HG02840 (cell line): ENCODE data around the gene HMGCS2.

Experiments
- ATAC-seq: cut with Tn5 transposase; IDR thresholded peaks from one replicate; pipeline ENCODE4 v1.9.1; 2021; ENCODE audit warnings: mild to moderate bottlenecking, moderate library complexity, moderate number of reproducible peaks; ENCODE audit not compliant: unreplicated experiment, low FRiP score

The HMGCS2 gene

DNA sequence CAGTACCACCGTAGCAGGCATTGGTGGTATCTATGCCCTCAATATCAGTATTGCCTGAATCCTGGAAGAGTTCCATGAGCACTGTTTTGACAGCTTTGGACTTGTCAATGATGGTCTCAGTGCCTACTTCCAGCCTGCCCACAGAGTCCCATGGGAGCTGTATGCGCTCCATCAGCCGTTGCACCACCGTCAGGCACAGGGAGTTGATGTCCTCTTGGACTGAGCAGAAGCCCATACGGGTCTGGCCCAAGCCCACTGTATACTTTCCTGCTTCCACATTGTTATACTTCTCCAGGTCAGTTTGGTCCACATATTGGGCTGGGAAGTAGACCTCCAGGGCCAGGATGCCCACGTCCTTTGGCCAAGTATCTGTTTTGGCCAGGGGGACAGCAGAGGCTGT lies 4.5 kb downstream of the HMGCS2 start:
- ATAC-seq, result no peak

DNA sequence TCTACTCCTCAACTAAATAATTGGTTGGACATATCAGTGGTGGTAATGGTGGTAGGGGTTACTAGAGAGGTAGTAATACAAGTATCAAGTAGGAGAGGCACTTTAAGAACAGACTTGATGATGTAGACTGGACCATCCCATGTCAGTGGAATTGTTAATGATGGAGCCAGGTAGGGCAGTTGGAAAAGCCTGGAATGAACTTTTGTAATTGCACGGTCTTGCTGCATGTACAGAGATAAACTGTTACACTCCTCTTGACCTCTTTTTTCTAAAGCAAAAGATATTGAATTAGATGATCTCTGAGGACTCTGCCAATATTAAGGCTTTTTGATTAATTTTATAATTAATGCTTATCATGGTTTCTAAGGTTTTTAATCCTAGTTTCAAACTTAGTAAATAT lies 5.8 kb downstream of the HMGCS2 start:
- no peak for ATAC-seq

DNA sequence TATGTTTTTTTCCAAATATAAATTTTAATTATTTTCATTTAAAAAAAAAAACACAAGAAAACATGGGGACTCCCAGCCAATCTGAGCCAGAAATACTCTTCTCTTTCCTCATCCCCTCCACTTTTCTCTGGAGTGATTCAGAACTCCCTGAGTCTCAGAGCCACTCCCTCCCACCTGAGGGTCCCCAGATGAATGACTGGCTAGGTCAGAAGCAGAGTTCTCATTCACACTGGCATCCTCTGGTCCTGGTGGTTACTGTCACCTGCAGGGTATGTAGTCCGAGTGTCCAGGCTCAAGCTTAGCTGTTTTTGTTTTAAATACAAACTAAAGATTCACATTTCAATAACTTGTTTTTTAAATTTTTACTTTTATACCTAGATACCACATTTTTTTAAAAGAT lies 6.3 kb downstream of the HMGCS2 start:
- ATAC-seq, result no peak

DNA sequence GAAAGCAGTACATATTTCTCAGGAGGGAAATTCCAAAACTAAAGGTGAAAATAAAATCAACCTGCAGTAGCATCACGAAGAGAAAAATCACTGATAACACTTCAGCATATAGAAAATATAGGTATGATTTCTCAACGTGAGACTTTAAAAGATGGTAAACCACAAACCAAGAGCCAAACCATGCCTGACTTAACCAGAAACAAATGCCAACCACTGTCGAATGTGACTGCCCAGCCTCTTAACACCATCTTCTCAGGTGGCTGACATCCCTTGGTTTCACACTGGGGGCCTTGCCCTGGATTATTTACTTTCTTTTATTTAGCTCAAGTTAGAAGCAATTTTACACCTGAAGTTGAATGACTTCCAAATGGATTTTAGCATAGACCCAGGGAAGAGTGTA lies 10.1 kb downstream of the HMGCS2 start:
- no peak for ATAC-seq

DNA sequence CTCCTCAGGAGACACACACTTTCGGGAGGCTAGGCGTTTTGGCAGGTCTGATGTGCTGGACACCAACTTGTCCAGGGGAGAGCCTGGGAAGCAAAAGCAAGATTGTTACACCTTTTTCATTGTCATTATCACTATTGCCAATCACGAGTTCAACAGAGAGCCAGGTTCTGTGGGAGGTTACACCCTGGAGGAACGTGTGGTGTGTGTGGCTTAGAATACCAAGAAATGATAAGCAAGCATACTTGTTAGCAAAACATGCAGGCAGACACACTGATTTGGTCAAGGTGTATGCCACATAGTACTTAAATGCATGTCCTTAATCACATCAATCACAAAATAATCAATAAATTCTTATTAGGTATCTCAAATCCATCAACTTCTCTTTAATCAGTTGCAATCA lies 16.1 kb downstream of the HMGCS2 start:
- ATAC-seq, result no peak

DNA sequence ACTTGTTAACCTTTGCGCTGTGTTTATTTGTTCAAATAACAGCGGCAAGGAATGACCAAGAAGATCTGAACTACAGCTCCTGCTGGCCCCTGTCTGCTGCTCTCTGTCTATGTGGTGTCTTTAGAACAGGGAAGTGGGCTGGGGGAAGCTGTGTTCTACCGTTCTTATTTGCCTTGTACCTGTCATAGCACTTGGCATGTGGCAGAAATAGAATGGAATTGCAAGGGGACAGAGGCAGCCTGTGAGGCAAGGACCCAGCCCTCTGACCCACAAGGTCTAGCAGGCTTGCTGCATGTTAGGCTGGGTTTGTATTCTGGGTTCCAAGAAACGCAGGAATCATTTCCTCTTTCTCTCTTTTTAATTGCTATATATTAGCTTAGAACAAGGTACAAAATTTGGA lies 20.7 kb downstream of the HMGCS2 start:
- no peak for ATAC-seq

DNA sequence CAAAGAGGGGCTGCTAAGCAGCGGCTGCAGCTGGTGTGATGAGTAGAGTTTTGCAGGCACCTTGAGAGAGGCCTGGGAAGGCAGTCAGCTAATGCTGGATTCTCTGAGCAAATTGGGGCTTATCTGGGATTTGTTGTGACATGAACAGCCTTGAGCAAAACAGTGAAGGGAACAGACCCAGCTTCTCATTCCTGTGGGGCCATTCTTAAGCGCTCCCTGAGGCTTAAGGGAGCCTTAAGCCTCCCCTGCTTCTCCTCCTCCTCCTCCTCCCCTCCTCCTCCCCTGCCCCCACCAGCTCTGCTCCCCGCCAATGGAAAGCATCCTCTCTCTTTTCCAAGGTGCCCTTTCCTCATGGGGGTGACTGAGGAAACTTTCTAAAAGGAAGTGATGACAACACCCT lies 21.3 kb downstream of the HMGCS2 start:
- no peak for ATAC-seq

DNA sequence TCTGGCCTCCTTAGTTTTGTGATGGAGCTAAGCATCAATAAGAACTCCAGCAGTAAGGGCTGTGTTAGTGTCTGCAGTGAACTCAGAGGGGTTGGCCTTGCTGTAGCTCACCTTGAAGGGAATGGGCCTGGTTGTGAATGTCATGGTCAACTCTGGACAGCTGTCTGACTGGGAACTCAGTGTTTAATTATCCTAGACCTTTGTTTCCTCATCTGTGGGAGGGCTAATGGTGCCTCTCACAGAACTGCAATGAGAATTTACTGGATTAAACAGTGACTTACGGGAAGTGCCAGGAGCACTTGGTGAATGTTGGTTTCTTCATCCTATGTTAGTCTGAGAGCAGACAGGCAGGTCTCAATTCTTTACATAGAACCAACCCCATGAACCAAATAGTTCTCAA lies 23.7 kb downstream of the HMGCS2 start:
- ATAC-seq, result no peak

DNA sequence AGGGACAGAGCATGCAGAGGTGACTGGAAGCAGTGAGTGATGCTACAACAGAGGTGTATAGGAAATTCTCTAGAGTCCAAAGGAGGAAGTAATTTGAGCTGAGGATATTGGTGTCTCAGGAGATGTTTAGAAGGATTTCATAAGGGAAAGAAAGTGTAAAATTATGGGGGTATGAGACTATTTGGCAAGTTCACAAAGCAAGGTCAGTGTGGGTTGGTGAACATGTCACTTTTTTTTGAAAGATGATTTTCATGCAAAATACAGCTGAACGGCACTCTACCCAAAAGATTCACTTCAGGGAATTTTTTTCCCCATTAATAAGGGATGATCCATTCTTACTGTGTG lies 24.1 kb downstream of the HMGCS2 start:
- no peak for ATAC-seq

DNA sequence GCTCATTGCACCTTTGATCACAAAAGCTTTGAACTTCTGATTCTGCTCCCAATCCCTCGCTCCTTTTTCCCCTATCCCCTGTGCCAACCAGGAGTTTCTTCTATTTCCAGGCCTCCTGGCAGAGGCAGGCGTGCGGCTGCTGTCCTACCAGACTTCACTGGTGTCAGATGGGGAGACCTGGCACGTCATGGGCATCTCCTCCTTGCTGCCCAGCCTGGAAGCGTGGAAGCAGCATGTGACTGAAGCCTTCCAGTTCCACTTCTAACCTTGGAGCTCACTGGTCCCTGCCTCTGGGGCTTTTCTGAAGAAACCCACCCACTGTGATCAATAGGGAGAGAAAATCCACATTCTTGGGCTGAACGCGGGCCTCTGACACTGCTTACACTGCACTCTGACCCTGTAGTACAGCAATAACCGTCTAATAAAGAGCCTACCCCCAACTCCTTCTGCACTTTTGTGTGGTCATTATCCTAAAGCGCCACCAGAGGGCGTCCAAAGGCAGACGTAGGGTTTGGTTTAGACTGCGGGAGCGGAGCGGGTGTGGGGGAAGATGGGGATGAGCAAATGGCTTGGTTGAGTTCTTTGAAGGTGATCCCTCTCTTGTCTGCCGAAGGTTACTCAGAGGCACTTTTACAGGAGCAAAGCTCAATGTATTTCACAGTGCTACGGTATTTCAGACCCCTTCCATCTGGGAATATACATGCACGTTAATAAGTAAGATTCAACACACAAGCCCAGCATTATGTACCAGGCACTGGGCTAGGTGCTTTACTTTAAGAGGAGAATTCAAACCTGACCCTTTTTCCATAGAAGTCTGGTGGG lies 24.7 kb downstream of the HMGCS2 start:
- ATAC-seq, result no peak

DNA sequence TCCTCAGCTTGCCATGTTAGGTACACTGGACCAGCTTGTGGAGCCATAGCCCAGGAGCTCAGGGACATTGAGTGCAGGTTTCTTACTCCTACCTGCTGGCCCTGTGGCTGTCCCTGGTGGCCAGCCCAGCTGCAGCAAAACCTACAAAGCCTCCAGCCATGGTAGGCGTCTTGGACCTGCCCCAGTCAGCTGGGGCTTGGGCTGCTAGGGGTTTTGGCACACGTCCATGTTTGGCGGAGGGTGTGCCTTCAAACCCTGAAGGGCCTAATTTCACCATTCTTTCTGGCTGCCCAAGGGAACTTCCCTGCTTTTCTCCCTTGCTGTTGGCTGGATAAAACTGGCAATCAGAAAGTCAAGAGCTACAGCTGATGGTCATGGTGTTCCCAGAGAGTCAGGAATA lies 25.4 kb downstream of the HMGCS2 start:
- no peak for ATAC-seq

DNA sequence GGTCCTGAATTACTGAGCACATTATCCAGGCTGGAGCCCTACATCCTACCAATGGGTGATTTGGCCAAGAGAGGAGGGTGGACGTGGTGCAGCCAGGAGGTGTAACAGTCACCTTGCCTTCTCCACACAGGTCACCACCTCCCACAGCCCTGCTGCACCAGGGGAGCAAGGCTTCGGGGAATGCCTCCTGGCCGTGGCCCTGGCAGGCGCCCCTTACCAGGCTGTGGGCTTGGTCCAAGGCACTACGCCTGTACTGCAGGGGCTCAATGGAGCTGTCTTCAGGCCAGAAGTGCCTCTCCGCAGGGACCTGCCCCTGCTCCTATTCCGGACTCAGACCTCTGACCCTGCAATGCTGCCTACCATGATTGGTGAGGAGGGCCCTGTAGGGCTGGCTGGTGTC lies 26.0 kb downstream of the HMGCS2 start:
- no peak for ATAC-seq

DNA sequence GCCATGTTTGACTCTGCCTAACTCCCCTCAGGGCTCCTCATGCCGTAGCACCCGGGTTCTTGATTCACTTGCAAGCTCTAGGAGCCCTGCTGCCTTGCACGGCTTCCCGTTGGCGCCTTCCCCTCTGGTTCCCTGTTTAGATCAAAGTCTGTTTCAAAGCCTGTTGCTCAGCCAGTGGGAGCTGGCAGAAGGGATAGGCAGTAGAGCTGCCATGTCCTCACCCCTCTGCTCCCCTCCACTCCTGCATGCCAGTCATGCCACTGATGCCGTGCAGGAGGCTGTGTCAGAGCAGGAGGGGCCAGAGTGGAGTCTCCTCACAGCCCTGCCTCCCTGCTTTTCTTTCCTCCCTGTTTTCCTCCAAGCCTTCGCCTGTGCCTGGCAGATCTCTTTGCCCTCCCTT lies 26.5 kb downstream of the HMGCS2 start:
- ATAC-seq, result no peak

DNA sequence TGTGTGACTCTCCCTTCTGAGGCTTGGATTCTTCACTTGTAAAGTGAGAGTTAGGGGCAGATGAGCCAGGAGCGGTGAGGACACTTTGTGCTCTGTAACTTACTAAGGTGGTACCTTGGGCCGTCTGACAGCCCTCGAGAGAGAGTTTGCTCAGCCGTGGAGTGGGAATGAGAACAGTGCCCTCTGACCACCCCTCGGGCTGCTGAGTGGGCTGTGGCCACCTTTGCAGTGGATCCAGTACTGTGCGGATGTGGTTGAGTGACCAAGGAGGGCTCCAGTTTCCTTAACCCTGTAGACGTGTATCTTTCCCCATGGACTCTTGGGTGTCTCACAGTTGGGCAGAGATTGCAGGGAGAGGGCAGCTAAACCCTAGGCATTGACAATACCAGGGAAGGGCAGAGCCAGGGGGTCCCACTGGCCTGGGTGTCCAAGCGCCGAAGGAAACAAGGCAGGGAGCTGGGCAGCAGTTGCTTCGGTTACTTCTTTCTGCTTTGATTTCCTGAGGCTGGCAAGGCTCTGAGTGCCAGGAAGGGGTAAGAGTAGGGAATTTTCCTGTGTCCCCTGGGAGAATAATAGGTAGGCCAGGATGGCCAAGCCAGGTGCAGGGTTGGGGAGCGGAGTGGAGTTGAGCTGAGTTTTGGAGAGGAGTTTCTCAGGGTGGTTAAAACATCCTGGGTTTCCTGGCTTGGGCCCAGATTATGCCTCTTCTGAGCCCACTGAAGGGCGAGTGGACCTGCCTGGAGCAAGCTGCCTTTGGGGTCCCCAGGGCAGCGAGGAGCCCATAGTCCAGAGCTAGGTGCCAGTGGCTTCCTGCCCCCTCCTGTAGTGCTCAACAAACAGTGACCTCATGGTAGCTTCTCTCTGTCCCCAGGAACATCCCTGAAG lies 27.6 kb downstream of the HMGCS2 start:
- no peak for ATAC-seq

DNA sequence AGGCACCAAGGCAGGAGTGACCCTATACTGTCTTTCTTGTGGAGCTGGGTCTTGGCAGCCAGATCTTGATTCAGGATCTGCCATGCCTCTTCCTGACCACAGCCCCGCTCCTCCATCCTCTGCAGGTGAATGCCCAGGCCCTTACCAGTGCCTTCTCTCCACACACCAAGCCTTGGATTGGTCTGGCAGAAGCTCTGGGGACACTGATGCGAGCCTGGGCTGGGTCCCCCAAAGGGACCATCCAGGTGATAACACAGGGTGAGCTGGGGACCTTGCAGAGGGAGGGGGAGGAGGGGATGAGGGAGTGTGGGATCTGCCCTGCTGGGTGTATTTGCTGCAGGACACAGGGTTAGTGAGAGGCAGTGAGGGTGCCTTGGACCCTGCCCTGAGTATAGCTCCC lies 28.4 kb downstream of the HMGCS2 start:
- no peak for ATAC-seq

DNA sequence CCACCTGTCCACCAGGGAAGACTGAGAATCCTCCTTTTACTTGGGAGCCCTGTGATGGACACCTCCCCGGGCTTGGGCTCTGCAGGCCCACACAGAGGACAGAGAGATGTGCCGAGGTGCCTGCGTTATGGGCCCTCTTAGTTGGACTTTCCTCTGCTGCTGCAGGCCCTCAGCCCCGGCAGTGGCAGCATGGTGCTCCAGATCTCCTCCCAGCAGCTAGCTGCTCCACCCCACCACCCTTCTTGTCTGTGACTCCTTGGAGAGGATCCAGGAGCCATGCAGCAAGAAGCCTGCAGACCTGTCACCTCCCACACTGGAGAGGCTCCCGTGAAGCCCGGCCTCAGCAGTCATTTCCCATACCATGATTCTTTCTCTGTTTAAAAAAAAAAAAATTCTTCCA lies 29.6 kb downstream of the HMGCS2 start:
- no peak for ATAC-seq

DNA sequence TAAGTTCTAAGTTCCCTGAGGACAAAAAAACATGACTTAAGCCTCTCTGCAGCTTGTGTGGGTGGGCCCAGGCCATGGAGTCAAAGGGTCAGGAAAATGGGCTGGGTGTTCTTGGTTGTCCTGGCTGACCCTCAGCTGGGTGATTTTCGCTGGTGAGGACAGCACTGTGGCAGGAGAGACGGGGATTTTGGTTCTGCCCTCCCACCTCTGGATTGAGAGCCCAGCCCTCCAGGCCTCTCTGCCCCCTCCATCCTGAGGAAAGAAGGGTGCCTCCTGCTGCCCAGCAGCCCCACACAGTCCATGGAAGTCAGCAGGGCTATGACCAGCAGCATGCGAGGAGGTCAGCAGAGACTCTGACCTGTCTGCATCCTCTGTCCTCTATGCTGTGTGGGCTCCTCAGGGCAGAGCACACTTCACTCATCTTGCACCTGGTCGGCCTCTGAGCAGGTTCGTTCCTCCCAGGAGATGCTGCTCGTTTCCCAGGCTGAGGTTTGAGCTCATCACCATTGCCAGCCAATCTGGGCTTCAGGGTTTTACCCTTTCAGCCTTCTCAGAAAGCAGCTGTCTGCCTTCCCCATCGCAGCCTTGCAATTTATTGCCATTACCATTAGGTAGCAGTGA lies 30.5 kb downstream of the HMGCS2 start:
- ATAC-seq, result no peak

DNA sequence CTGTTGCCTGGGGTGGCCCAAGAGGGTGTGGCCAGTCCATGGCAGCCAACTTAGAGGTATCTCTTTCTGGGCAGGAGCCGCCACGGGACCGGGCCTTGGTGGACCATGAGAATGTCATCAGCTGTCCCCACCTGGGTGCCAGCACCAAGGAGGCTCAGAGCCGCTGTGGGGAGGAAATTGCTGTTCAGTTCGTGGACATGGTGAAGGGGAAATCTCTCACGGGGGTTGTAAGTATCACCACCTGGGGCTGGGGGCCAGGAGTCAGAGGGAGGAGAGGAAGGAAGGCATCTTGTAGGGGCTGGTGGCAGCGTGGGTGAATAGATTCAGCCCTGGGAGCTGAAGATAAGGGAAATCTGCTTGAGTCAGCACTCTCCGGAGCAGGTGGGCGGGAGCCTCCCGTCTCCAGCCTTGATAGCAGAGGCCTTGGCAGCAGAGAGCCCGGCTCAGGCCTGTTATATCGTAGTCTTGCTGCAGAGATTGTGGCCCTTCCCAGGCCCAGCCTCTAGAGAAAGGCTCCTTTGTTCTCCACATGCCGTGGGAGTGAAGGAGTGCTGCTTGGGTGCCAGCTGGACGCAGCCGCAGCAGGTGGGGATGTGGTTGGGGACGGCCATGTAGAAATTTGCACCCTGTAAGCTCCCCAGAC lies 31.5 kb downstream of the HMGCS2 start:
- ATAC-seq, result no peak

DNA sequence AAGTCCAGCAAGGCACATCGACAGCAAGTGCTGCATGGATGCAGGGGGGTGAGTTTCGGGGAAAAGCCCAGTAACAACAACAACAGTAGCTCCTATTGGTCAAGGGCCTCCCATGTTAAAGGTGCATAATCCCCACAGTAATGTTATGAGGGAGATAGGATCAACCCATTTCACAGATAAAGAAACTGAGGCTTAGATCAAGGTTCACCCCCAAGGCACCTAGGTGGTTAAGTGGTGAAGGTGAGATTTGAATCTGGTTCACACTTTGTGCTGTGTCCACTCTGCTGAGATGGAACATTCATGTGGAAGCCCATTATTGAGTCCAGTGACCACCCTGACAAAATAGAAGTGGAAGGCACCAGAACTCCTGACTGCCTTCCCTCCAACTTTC lies 32.1 kb downstream of the HMGCS2 start:
- ATAC-seq, result no peak

DNA sequence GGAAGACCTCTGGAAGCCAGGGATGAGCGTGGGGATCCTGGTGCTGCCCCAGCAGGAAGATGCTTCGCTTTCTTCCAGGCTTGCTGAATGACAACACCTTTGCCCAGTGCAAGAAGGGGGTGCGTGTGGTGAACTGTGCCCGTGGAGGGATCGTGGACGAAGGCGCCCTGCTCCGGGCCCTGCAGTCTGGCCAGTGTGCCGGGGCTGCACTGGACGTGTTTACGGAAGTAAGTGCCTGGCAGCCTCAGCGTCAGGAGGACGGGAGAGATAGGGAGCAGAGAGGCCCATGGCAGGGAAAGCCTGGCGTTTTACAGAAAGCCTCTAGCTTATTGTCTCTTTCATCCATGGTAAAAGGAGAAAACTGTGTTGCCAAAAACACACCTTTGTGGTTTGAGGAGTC lies 33.5 kb downstream of the HMGCS2 start:
- no peak for ATAC-seq

DNA sequence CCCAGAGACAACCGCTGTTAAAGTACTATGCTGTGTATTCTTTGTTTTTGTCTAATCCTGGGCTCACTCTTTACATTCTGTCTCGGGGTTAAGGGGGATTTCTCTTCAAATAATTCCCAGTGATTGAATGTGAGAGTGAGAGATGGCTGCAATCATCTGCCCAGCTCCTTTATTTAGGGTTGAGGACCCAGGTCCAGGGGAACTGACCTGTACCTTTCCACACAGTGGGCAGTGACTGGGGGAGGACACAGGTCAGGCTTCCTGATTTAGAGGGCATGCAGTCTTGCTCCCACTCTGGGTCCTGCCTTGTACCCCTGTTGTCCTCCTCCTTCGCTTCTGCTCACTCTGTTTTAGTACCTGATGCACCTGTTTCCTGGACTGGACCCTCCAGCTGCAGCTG lies 35.0 kb downstream of the HMGCS2 start:
- no peak for ATAC-seq
